Ishikawa (cell line): Measurements from ENCODE around the gene PEDS1.

Source experiments
- CEBPB ChIP-seq: IDR thresholded peaks from 2 replicates; pipeline ENCODE4 v1.6.1; 2012
- CREB1 ChIP-seq: IDR thresholded peaks from 2 replicates; pipeline ENCODE4 v1.6.1; 2012; ENCODE audit warnings: low read depth
- EP300 ChIP-seq: IDR thresholded peaks from 2 replicates; pipeline ENCODE4 v1.6.1; 2012; ENCODE audit warnings: borderline replicate concordance
- FOXM1 ChIP-seq: IDR thresholded peaks from 2 replicates; pipeline ENCODE4 v1.6.1; 2012; ENCODE audit warnings: low read depth, borderline replicate concordance
- MAX ChIP-seq: IDR thresholded peaks from 2 replicates; pipeline ENCODE4 v1.6.1; 2012
- NFIC ChIP-seq: IDR thresholded peaks from 2 replicates; pipeline ENCODE4 v1.6.1; 2012
- RAD21 ChIP-seq: IDR thresholded peaks from 2 replicates; pipeline ENCODE4 v1.6.1; 2012; ENCODE audit warnings: low read depth
- REST ChIP-seq: IDR thresholded peaks from 2 replicates; pipeline ENCODE4 v1.6.1; 2012; ENCODE audit warnings: low read depth, mild to moderate bottlenecking
- TAF1 ChIP-seq: IDR thresholded peaks from 2 replicates; pipeline ENCODE4 v1.6.1; 2012; ENCODE audit warnings: low read depth, mild to moderate bottlenecking
- TCF12 ChIP-seq: IDR thresholded peaks from 2 replicates; pipeline ENCODE4 v1.6.1; 2012; ENCODE audit warnings: low read depth
- TEAD4 ChIP-seq: IDR thresholded peaks from 2 replicates; pipeline ENCODE4 v1.6.1; 2012
- YY1 ChIP-seq: IDR thresholded peaks from 2 replicates; pipeline ENCODE4 v1.6.1; 2012; ENCODE audit warnings: low read depth
- ZBTB7A ChIP-seq: IDR thresholded peaks from 2 replicates; pipeline ENCODE4 v1.6.1; 2012; ENCODE audit warnings: low read depth
- TF ChIP-seq, protein P1 (sequence below): IDR thresholded peaks from 2 replicates; pipeline ENCODE4 v1.6.1; 2012

The PEDS1 gene

DNA sequence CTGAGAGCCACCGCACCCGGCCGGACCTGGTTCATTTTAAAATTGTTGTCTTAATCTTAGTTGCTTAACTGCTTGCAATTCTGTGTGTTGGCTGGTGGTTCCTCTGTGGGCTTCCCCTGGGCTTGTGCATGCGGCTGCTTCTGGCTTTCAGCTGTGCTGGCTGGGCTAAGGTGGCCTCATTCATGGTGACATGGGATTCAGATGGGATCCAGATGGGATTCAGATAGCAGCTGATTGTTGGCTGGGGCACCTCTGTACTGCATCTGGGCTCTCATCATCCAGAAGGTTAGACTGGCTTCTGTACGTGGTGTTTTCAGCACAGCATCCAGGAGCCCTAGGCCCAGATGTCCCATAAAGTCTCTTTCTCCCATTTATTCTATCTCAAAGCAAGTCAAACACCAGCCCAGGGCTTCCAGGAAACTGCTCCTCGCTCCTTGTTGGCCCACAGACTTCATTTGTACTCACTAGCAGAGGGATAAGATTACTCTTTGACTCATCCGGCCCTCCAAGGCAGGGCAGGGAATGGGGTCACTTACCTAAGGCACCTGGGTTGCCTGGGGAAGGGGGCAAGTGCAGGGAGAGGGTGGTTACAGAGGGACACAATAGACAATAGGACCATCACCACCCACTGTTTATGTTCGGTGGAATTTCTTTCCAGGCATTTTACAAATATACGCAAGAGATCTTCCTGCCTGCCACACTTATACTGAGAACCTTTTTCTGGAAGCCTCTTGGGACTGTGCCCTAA is 10.2 kb upstream of the PEDS1 start:
- TF ChIP-seq TCF12 (peak; percentile 37; the same call in 1 of the 2 replicates), TEAD4 (0 out of 2 replicates have a peak, but pooled peaks have one; percentile 23), TAF1 (no peak), CREB1 (no peak), NFIC (0 out of 2 replicates have a peak, but pooled peaks have one; percentile 12), EP300 (peak; percentile 67; the same call in 1 of the 2 replicates), FOXM1 (peak; percentile 47; the same call in 1 of the 2 replicates)
- TF ChIP-seq, protein P1, sequence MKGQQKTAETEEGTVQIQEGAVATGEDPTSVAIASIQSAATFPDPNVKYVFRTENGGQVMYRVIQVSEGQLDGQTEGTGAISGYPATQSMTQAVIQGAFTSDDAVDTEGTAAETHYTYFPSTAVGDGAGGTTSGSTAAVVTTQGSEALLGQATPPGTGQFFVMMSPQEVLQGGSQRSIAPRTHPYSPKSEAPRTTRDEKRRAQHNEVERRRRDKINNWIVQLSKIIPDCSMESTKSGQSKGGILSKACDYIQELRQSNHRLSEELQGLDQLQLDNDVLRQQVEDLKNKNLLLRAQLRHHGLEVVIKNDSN, result no peak

DNA sequence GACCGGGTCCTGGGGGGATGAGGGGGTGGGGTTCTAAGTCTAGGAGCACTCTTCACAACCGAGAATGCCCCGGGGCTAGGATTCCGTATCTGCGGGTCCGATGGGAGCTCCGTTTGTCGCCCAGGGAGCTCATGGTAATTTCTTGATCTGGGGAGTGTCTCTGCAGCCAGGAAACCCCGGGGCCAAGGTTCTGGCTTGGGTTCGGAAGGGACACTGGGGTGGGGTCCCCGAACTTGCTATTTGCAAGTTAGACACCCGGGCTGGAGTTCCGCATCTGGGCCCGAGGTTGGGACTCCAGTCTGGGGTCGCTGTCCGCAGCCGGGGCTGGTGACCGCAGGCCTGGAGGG is 397 bp downstream of the PEDS1 start:
- TF ChIP-seq ZBTB7A (no peak), CREB1 (0 out of 2 replicates have a peak, but pooled peaks have one; percentile 12), TEAD4 (no peak)

- TF ChIP-seq RAD21 (peak; percentile 39), CREB1 (no peak), CEBPB (no peak)
Measured at GRCh38 chr20:50152394-50153152, 950 bp downstream of the PEDS1 start.

DNA sequence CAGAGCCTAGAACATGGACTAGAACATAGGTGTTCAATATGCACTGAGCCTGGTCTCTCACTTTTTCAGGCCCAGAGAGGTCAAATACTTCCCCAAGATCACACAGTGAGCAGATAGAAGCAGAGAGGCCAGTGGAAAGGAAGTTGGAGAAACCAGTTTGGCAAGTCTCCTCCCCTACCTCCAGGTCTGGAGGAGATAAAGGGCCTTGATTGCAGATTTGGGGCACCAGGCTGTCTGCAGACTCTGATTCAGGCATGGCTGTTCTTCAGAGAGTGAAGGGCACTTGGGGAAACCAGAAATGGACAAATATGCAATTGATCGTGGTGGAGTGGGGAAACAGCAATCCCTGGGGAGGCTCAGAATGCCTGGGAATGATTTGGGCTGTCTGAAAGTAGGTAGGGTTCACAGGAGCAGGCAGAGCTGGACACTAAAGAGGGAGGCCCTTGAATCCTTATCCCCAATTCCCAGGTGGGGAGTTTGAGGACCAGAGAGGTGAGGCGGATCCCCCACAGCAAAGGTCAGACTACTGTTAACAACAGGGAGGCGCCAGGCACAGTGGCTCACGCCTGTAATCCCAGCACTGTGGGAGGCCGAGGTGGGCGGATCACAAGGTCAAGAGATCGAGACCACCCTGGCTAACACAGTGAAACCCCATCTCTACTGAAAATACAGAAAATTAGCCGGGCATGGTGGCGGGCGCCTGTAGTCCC is 2.3 kb downstream of the PEDS1 start:
- TF ChIP-seq CREB1 (no peak), REST (no peak), YY1 (no peak), NFIC (no peak)

GRCh38 chr20:50149481-50150254 is 3.9 kb downstream of the PEDS1 start:
- TF ChIP-seq ZBTB7A (no peak), TAF1 (no peak), REST (no peak), TCF12 (no peak), TEAD4 (no peak), CEBPB (no peak), NFIC (no peak), YY1 (no peak), MAX (no peak), EP300 (no peak), CREB1 (no peak)
- TF ChIP-seq, protein P1, result no peak
